Measurements from ENCODE around the gene UTP25.

UTP25 gene

GRCh38 chr1:209839875-209840546 is 12.2 kb downstream of the UTP25 start:
- DNase-seq (ENCODE audit: low read depth in 2 of 2), result no peak

GRCh38 chr1:209840611-209841010 is 12.8 kb downstream of the UTP25 start:
- no peak for DNase-seq (ENCODE audit: low read depth in 2 of 2)

- DNase-seq (ENCODE audit: low read depth in 2 of 2), result no peak
These were observed 17.1 kb downstream of the UTP25 start for GRCh38 chr1:209844695-209845407.

- DNase-seq (ENCODE audit: low read depth in 2 of 2), result no peak
These were observed 17.6 kb downstream of the UTP25 start for GRCh38 chr1:209845408-209845725.

- DNase-seq (ENCODE audit: low read depth in 2 of 2), result no peak
These were observed 21.6 kb downstream of the UTP25 start for GRCh38 chr1:209849388-209849787.

DNA sequence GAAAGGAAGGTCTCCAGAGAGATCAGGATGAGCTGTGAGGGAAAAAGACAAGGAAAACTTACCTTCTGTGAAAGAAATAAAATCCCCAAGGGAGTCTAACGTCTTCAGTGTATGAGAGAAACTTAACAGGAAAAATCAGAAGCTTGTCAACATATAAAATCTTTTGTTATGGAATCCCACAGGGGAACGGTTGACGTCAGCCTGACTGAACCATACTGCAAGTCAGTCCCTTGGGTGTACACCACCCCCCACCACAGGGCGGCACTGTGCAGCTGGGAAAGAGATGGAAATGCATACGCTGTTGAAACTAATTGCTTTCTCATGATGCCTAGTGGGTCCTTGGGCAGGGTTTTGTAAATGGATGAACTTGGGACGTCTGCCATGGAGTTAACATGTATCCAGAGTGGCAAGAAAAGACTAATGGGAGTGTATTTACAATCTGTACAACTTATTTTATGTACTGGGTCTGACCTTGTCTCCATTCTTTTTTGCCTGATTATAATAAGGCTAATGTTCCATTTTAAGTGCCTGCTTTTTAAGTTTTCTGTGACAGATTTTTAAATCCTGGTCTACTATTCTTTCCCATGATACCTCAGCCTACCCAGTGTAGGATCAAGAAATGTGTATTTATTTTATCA is 22.7 kb downstream of the UTP25 start:
- DNase-seq (ENCODE audit: low read depth in 2 of 2), result peak; percentile 15 to 17

GRCh38 chr1:209853676-209854075 is 25.9 kb downstream of the UTP25 start:
- DNase-seq (ENCODE audit: low read depth in 2 of 2), result no peak

- DNase-seq (ENCODE audit: low read depth in 2 of 2), result no peak
These were observed 26.4 kb downstream of the UTP25 start for GRCh38 chr1:209854196-209854595.

- DNase-seq (ENCODE audit: low read depth in 2 of 2), result no peak
These were observed 27.2 kb downstream of the UTP25 start for GRCh38 chr1:209855006-209855405.

DNA sequence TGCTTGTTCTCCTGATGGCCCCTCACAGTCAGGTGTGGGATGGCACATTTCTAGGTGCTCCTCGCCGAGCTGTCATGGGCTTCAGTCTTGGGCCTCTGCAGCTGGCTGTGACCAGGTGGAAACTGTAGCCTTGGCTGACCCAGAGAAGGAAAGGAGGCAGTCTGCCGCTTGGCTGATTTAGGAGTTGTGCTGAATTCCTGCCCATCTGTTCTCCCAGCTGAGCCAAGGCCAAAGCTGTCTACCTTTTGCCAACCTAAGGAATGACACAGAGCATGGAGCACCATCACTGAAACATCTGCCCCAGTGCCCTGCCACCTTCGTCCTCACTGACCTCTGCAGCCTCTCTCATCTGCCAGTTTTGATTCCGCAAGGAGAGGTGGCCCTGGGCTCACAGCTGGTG is 27.9 kb downstream of the UTP25 start:
- no peak for DNase-seq (ENCODE audit: low read depth in 2 of 2)

- DNase-seq (ENCODE audit: low read depth in 2 of 2), result no peak
These were observed 30.9 kb downstream of the UTP25 start for GRCh38 chr1:209858561-209859103.

- DNase-seq (ENCODE audit: low read depth in 2 of 2), result peak; percentile 44 to 54
These were observed 32.6 kb downstream of the UTP25 start for GRCh38 chr1:209860293-209860881.

DNA sequence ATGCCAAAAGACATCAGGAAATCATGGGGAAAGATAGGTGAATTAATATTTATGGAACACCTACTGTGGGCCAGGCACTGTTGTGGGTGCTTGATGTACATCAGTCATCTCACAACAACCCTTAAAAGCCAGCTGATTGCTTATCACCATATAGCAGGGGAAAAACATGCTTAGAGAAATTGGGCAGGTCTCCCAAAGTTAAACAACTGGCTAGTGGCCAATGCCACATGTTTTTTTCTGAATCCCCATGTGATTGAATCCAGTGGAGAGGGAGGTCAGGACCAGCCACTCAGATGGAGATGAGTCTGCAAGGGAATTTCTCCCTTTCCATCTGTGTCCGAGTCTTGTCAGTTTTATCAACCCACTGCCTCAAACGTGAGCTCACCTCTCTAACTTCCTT is 33.5 kb downstream of the UTP25 start:
- DNase-seq (ENCODE audit: low read depth in 2 of 2), result no peak

DNA sequence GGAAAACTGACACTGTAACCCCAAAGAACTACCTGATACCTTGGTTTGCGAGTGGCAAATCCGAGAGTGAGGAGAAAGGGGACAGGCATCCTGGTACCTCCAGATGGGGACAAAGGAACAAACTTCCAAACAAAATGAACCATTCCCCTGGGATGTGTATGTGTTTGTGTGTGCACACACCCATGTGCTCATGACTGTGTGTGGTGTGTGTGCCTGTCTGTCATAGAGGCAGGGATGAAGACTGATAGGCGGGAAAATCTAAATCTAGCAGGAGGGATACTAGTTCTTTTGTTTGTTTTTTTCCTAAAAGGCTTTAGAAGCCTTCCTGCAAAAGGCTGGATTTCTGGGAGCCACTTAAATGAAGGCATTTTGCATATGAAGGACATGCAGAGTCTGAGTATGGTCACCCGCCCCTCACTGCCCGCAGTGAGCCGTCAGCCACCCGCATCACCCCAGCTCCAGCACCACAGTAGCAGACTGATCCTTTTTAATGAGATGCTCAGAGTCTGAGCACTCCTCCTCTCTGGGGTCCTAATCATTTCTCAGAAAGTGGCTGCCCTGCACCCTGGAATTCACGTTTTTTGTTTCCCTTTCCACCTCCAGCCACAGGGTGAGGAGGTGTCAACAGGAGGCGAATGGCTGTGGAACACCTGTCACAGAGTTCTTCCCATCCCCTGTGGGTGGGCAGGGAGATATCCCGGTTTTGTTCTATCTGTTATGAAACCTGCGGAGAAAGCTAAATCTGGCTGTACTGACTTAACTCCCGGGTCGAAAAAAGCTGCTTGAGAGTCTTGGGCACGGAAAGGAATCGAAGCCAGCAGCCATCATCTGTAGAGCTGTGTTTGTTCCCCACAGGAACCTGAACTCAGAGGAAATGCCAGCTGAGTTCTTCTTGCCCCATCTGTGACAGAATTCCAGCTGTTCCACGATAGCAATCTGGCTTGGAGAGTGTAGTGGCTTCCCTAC is 34.9 kb downstream of the UTP25 start:
- DNase-seq (ENCODE audit: low read depth in 2 of 2), result no peak

DNA sequence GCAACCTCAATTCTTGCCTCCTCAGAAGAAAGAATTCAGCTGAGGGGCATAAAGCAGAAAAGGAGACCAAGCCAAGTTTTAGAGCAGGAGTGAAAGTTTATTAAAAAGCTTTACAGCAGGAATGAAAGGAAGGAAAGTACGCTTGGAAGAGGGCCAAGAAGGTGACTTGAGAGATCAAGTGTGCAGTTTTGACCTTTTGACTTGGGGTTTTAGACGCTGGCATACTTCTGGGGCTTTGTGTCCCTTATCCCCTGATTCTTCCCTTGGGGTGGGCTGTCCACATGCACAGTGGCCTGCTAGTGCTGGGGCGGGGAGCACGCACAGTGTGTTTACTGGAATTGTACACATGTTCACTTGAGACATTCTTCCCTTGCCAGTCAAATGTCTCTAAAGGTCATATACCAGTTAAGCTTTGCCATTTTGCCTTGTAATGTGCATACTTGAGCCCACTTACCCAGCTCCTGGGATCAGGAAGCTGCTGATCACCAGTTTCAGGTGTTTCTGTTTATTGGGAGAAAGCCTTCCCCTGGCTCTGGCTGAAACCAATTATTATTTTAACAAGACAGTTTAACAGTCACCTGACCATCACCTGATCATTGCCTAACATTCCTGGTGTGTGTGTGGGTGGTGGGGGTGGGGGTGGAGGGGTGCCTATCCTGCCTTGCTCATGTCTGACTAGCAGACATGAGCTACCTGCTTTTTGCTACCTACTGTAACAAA is 36.2 kb downstream of the UTP25 start:
- no peak for DNase-seq (ENCODE audit: low read depth in 2 of 2)

GRCh38 chr1:209866201-209866600 is 38.4 kb downstream of the UTP25 start:
- DNase-seq (ENCODE audit: low read depth in 2 of 2), result no peak

- DNase-seq (ENCODE audit: low read depth in 2 of 2), result no peak
These were observed 41.7 kb downstream of the UTP25 start for GRCh38 chr1:209869291-209870149.

DNA sequence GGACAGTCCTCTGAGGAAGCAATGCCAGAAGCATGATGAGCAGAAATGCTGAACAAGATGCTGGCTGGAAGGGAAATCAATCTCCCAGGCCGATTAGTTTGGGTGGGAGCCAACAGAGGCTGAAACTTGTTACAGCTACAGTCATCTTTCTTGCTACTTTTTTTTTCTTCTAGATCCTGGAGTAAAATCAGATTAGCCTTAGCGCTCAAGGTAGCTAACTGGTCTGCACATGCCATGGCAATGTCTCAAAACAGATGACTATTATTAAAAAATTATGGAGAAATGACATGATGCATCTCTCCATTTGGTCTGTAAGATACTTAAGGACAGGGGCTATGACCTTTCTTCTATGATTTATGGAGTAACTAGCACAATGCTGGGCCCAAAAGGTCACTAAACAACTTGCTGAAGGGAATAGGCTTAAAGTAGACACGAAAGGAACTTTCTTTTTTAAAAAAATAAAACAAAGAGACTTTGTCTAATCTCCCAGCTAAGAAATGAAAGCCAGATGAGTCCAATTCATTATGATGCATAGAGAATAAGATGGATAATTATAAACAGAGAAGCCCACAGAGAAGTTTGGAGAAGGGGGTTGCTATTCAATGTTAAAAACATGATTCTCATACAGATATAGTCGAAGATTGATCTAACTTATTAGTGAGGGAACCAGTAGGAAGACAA is 42.5 kb downstream of the UTP25 start:
- DNase-seq (ENCODE audit: low read depth in 2 of 2), result no peak

DNA sequence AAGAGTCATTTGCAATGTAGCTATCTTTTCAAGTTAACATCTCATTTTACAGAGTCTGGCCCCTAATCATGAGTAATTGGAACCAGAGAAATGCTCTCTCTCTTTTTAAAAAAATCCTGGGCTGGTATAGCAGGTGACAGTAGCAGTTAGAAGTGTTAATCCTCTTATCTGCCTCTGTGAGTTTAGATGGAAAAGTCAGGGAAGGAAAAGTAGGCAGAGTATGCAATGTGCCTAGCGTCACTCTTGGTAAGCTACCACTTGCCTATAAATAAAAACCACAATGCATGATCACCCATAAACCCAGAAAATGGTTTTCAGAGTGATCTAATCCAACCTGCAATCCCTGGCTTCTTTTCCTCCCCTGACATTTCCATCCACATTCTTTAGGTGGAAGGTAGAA is 43.2 kb downstream of the UTP25 start:
- DNase-seq (ENCODE audit: low read depth in 2 of 2), result no peak

All from stimulated activated CD8-positive, alpha-beta memory T cell treated with anti-CD3 and anti-CD28 coated beads, Interleukin-2, amount 100 ng/mL, for 48 hours (primary cell).